Neural progenitor cell (in vitro differentiated cells): ENCODE measurements around the gene EFEMP1. TPM values are rescaled to one million over a fixed set of nuclear protein-coding genes. Genes with fewer than 3 reads are reported as not detected.

ENCODE experiments used
- DNase-seq: peaks from one replicate; pipeline ENCODE4 v3.0.0-alpha.2; 2016; ENCODE audit warnings: low spot score
- H2AFZ ChIP-seq: fragments of 200-600 bp; sonication (generic); replicated peaks from 2 replicates; pipeline ENCODE4 v1.6.1; 2016; ENCODE audit warnings: antibody characterized with exemption
- H3F3A ChIP-seq: fragments of 200-600 bp; sonication (generic); 2 replicates; pipeline ENCODE4 v1.6.1; 2016; ENCODE audit warnings: antibody characterized with exemption, low read depth
- H3K27ac ChIP-seq: fragments of 200-600 bp; sonication (generic); 2 replicates; pipeline ENCODE4 v1.5.1; 2016; ENCODE audit warnings: mild to moderate bottlenecking
- H3K27me3 ChIP-seq: fragments of 200-600 bp; sonication (generic); 2 replicates; pipeline ENCODE4 v1.6.1; 2016; ENCODE audit warnings: mild to moderate bottlenecking, moderate library complexity
- H3K36me3 ChIP-seq: fragments of 200-600 bp; sonication (generic); 2 replicates; pipeline ENCODE4 v1.5.1; 2016
- H3K4me1 ChIP-seq: fragments of 200-600 bp; sonication (generic); 2 replicates; pipeline ENCODE4 v1.6.1; 2016; ENCODE audit warnings: mixed run types
- H3K4me2 ChIP-seq: fragments of 200-600 bp; sonication (generic); 2 replicates; pipeline ENCODE4 v1.6.1; 2016
- H3K4me3 ChIP-seq: fragments of 200-600 bp; sonication (generic); 2 replicates; pipeline ENCODE4 v1.5.1; 2016
- H3K79me2 ChIP-seq: fragments of 200-600 bp; sonication (generic); 2 replicates; pipeline ENCODE4 v1.6.1; 2016; ENCODE audit warnings: low read depth
- H3K9ac ChIP-seq: fragments of 200-600 bp; sonication (generic); 2 replicates; pipeline ENCODE4 v1.6.1; 2016
- H3K9me3 ChIP-seq: fragments of 200-600 bp; sonication (generic); 2 replicates; pipeline ENCODE4 v1.5.1; 2016; ENCODE audit warnings: low read depth
- H4K20me1 ChIP-seq: fragments of 200-600 bp; sonication (generic); 2 replicates; pipeline ENCODE4 v1.6.1; 2016; ENCODE audit warnings: low read depth
- H3K27ac Mint-ChIP-seq: 3 replicates; pipeline ENCODE4 v1.8.0; 2021; ENCODE audit warnings: mixed read lengths
- H3K27me3 Mint-ChIP-seq: 2 replicates; pipeline ENCODE4 v1.8.0; 2022; ENCODE audit warnings: low read depth, mild to moderate bottlenecking, inconsistent platforms, moderate library complexity, mixed read lengths; ENCODE audit not compliant: insufficient read depth
- H3K36me3 Mint-ChIP-seq: 3 replicates; pipeline ENCODE4 v1.8.0; 2021; ENCODE audit warnings: mixed read lengths
- H3K4me1 Mint-ChIP-seq: 3 replicates; pipeline ENCODE4 v1.8.0; 2021; ENCODE audit warnings: mixed read lengths
- H3K4me3 Mint-ChIP-seq: 3 replicates; pipeline ENCODE4 v1.8.0; 2021; ENCODE audit warnings: mild to moderate bottlenecking, moderate library complexity, mixed read lengths
- H3K9me3 Mint-ChIP-seq: 3 replicates; pipeline ENCODE4 v1.8.0; 2020; ENCODE audit warnings: mixed read lengths
- EZH2 ChIP-seq: fragments of 200-600 bp; sonication (generic); IDR thresholded peaks from 2 replicates; pipeline ENCODE4 v1.6.1; 2017; ENCODE audit warnings: antibody characterized with exemption, mild to moderate bottlenecking, moderate library complexity
- EZH2phosphoT487 ChIP-seq: fragments of 200-600 bp; sonication (generic); IDR thresholded peaks from 2 replicates; pipeline ENCODE4 v1.6.1; 2017; ENCODE audit warnings: antibody characterized with exemption
- total RNA-seq: library from RNA; depleted of rRNA; stranded (reverse); fragments of >200 nt; gene quantifications from 2 replicates; pipeline ENCODE4 v1.2.3, GENCODE V29; 2015; ENCODE audit warnings: low replicate concordance
- TF ChIP-seq, protein P1 (sequence below): fragments of 200-600 bp; sonication (generic); IDR thresholded peaks from 2 replicates; pipeline ENCODE4 v1.5.1; 2017; ENCODE audit warnings: antibody characterized with exemption, mild to moderate bottlenecking

Gene EFEMP1
- total RNA-seq, 1 donor from 2014 or later: 25.5 TPM

DNA sequence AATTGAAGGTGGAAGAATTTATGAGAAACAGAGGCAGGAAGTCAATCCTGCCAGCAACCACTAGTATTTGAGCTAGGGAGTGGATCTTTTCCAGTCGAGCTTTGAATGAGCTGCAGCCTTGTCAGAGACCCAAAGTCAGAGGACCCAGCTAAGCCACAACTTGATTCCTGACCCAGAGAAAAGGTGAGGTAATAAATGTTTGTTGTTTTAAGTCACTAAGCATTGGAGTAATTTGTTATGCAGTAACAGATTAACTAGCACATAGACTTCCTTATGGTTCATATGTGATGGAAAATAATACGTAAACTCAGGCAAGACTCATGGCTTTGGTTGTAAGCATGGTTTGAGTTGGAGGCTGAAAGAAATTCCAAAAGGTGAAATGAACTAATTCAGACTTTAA, 21.6 kb downstream of the EFEMP1 start:
- H3K27me3 ChIP-seq: no peaks in the 10 kb centered on the region
- Mint-ChIP-seq H3K4me3 (no peak overlapping the region), H3K36me3 (peaks cover 3% of the 10 kb centered on the region), H3K9me3 (no peaks in the 10 kb centered on the region), H3K4me1 (no peaks in the 10 kb centered on the region), H3K27me3 (no peaks in the 10 kb centered on the region), H3K27ac (no peak overlapping the region)
- no peaks in the 10 kb centered on the region for H3K36me3 ChIP-seq
- H3K4me1 ChIP-seq: no peaks in the 10 kb centered on the region
- no peak overlapping the region for H3K4me3 ChIP-seq
- no peaks in the 10 kb centered on the region for H3K79me2 ChIP-seq
- DNase-seq: no peak
- no peak overlapping the region for H3K27ac ChIP-seq
- no peak overlapping the region for H2AFZ ChIP-seq
- no peak overlapping the region for H3K9ac ChIP-seq
- no peaks in the 10 kb centered on the region for H3K9me3 ChIP-seq
- no peaks in the 10 kb centered on the region for H3F3A ChIP-seq
- H3K4me2 ChIP-seq: no peak overlapping the region
- no peaks in the 10 kb centered on the region for H4K20me1 ChIP-seq
- TF ChIP-seq, protein P1, sequence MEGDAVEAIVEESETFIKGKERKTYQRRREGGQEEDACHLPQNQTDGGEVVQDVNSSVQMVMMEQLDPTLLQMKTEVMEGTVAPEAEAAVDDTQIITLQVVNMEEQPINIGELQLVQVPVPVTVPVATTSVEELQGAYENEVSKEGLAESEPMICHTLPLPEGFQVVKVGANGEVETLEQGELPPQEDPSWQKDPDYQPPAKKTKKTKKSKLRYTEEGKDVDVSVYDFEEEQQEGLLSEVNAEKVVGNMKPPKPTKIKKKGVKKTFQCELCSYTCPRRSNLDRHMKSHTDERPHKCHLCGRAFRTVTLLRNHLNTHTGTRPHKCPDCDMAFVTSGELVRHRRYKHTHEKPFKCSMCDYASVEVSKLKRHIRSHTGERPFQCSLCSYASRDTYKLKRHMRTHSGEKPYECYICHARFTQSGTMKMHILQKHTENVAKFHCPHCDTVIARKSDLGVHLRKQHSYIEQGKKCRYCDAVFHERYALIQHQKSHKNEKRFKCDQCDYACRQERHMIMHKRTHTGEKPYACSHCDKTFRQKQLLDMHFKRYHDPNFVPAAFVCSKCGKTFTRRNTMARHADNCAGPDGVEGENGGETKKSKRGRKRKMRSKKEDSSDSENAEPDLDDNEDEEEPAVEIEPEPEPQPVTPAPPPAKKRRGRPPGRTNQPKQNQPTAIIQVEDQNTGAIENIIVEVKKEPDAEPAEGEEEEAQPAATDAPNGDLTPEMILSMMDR: no peak
- TF ChIP-seq EZH2phosphoT487 (no peak), EZH2 (no peak)

DNA sequence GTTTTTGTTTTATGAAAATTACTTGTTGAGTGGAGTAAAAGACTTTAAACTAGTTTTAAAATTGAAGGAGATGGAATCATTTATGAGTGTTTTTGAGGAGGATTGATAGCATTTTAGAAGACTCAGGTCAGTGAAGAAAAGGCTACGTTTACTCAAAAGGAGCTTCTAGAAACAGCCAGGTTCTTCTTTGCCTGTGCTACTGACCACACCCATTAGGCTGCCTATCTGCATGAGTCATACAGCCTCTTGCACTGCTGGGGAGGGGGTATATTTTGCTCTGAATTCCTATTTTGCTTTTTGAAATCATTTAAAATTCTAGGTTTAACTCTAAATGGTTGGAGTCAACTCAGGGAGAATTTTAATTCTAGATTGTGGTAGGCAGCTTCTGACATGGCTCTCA, 22.3 kb downstream of the EFEMP1 start:
- Mint-ChIP-seq H3K9me3 (no peaks in the 10 kb centered on the region), H3K27ac (no peak overlapping the region), H3K27me3 (no peaks in the 10 kb centered on the region), H3K36me3 (peaks cover 3% of the 10 kb centered on the region), H3K4me3 (no peak overlapping the region), H3K4me1 (no peaks in the 10 kb centered on the region)
- no peaks in the 10 kb centered on the region for H3K27me3 ChIP-seq
- H3K4me1 ChIP-seq: no peaks in the 10 kb centered on the region
- no peak overlapping the region for H3K4me3 ChIP-seq
- H2AFZ ChIP-seq: no peak overlapping the region
- no peak for DNase-seq
- no peaks in the 10 kb centered on the region for H4K20me1 ChIP-seq
- no peak overlapping the region for H3K9ac ChIP-seq
- no peaks in the 10 kb centered on the region for H3K79me2 ChIP-seq
- H3K4me2 ChIP-seq: no peak overlapping the region
- TF ChIP-seq EZH2 (no peak), EZH2phosphoT487 (no peak)
- TF ChIP-seq, protein P1: no peak
- H3F3A ChIP-seq: no peaks in the 10 kb centered on the region
- no peak overlapping the region for H3K27ac ChIP-seq
- no peaks in the 10 kb centered on the region for H3K36me3 ChIP-seq
- H3K9me3 ChIP-seq: no peaks in the 10 kb centered on the region

DNA sequence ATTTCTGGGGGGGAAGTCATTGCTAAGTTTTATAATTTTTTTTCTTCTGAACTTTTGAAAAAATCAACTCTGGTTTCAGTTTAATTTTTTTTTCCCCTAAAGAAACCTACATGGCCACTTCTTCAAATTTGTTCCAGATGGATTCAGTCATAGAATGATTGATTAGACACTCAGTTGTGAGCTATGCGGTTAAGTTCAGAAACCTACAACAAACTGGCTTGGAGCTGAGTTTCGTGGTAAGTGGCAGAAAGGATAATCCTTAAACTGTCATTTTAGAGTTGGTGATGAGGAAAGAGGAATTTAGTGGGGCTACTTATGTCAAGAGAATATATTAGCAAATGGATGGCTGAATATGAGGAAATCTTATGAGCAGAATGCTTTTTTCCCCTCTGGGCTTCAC, 23.7 kb downstream of the EFEMP1 start:
- H3K9me3 ChIP-seq: no peaks in the 10 kb centered on the region
- H3K27me3 ChIP-seq: no peaks in the 10 kb centered on the region
- TF ChIP-seq EZH2: no peak
- TF ChIP-seq EZH2phosphoT487: no peak
- H3K36me3 ChIP-seq: no peaks in the 10 kb centered on the region
- H3K4me1 ChIP-seq: no peaks in the 10 kb centered on the region
- no peak overlapping the region for H3K4me2 ChIP-seq
- Mint-ChIP-seq H3K27me3 (no peaks in the 10 kb centered on the region), H3K27ac (no peak overlapping the region), H3K4me3 (no peak overlapping the region), H3K9me3 (no peaks in the 10 kb centered on the region), H3K36me3 (peaks cover 3% of the 10 kb centered on the region), H3K4me1 (no peaks in the 10 kb centered on the region)
- no peaks in the 10 kb centered on the region for H3K79me2 ChIP-seq
- no peak overlapping the region for H3K27ac ChIP-seq
- no peaks in the 10 kb centered on the region for H3F3A ChIP-seq
- DNase-seq: no peak
- H2AFZ ChIP-seq: no peak overlapping the region
- H4K20me1 ChIP-seq: no peaks in the 10 kb centered on the region
- no peak overlapping the region for H3K4me3 ChIP-seq
- H3K9ac ChIP-seq: no peak overlapping the region

DNA sequence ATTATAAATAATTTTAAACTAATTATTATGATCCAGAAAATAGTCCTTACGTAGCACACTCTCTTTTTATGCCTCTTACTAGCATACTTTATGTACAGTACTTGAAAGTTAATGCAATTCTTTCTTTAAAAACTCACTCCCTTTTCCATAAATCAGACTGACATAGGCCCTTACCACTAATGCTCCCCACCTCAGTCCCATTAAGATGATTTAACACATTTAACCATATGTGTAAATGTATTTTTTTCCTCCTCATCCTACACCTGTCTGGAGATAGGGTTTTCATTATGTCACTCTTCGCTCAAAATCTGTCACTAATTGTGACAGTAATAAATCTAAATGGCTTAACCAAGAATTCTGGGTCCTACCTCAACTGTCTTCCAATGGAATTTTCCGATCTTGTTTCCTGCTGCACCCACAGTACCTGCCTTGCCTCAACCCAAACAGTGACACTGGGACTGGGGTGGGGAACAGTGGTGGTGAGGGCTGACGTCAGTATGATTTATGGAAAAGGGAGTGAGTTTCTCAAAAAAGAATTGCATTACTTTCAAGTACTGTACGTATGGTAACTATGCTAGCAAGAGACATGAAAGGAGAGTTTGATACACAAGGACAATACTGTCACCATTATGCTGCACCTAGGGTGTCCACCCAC, 25.1 kb downstream of the EFEMP1 start:
- Histone ChIP-seq H3K4me3 (no peak overlapping the region), H4K20me1 (no peaks in the 10 kb centered on the region), H3F3A (no peaks in the 10 kb centered on the region), H3K4me2 (no peak overlapping the region), H3K4me1 (no peaks in the 10 kb centered on the region), H3K36me3 (no peaks in the 10 kb centered on the region), H3K9me3 (no peaks in the 10 kb centered on the region), H2AFZ (no peak overlapping the region), H3K27me3 (no peaks in the 10 kb centered on the region), H3K79me2 (no peaks in the 10 kb centered on the region), H3K9ac (no peak overlapping the region), H3K27ac (no peak overlapping the region)
- DNase-seq: no peak
- Mint-ChIP-seq H3K27ac (no peak overlapping the region), H3K27me3 (no peaks in the 10 kb centered on the region), H3K4me1 (no peaks in the 10 kb centered on the region), H3K36me3 (no peaks in the 10 kb centered on the region), H3K4me3 (no peak overlapping the region), H3K9me3 (no peaks in the 10 kb centered on the region)
- no peak for TF ChIP-seq EZH2phosphoT487
- no peak for TF ChIP-seq EZH2
- TF ChIP-seq, protein P1: no peak
